HL-60/S4 treated with phorbol 12-myristate 13-acetate at 8.2 ng/mL for 4 days and 3 days (cell line): ENCODE results near the gene RASGEF1C.
"Not testable (repeated sequence)": the region's sequence is repeated elsewhere in the genome, so short reads cannot be mapped to it uniquely, and the experiment has no call there.

ENCODE experiments used
- in situ Hi-C: fragments of 300-500 bp; cut with MboI; formaldehyde crosslinking; loops from 2 replicates; pipeline ENCODE4 v1.15.0; 2022; ENCODE audit warnings: low sequenced_read_pairs

Gene RASGEF1C

DNA sequence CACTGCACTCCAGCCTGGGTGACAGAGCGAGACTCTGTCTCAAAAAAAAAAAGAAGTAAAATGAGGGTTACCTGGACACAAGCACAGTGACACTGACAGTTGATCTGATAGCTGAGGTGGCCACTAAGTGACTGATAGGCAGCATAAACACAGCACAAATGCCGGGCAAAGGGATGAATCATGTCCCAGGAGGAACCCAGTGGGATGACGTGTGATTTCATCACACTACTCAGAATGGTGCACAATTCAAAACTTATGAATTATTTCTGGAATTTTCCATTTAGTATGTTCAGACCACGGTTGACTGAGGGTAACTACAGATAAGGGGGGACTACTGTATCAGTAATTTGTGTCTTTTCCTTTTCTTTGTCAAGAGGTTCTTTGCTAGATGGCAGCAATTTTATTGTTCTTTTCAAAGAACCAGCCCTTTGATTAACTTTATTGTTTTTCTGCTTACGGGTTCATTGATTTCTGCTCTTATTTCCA, 103.1 kb downstream of the RASGEF1C start:
- in situ Hi-C loops: no loop called here

DNA sequence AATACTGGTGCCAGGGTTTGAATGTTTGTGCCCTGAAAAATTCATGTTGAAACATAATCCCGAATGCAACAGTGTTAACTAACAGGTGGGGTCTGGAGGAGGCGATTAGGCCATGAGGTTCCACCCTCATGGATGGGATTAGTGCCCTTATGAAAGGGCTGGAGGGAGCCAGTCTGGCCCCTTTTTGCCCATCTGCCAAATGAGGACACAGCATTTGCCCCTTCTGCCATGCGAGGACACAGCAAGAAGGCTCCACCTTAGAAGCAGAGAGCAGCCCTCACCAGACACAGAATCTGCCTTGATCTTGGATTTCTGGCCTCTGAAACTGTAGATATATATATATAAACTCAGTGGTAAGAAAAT, 104.9 kb downstream of the RASGEF1C start:
- in situ Hi-C loops: no loop called here

DNA sequence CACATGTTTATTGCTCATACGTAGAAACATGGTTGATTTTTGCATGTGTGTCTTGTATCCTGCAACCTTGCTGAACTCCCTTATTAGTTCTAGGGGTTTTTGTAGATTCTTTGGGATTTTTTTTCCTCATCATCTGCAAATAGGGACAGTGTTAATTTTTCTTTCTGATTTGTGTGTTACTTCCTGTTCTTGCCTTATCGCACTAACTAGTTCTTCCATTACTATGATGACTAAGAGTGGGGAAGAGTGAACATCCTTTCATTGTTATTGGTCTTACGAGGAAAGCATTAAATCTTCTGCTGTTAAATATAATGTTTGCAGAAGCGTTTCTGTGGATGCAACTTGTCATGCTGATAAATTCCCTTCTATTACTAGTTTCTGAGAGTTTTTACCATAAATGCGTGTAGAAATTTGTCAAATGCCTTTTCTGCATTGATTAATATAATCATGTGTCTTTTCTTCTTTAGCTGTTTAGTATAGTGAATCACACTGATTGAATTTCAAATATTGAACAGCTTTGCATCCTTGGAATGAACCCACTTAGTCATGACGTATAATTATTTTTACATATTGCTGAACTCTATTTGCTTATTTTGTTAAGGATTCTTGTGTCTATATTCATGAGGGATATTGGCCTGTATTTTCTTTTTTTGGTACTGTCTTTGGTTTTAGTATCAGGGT, 105.4 kb downstream of the RASGEF1C start:
- in situ Hi-C loops: no loop called here

DNA sequence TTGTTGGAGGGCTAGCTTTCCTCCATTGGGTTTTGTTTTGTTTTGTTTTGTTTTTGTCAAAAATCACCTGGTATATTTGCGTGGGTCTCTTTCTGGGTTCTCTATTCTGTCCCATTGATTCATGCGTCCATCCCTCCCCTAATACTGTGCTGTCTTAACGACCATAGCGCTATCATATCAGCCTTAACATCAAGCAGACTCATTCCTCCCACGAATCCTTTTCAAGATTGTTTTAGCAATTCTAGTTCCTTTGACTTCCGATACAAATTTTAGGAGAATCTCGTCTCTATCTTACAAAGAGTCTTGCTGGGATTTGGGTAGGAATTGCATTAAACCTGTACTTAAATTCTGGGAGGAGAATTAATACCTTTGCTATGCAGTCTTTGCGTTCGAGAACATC, 106.4 kb downstream of the RASGEF1C start:
- in situ Hi-C loops: no loop called here

DNA sequence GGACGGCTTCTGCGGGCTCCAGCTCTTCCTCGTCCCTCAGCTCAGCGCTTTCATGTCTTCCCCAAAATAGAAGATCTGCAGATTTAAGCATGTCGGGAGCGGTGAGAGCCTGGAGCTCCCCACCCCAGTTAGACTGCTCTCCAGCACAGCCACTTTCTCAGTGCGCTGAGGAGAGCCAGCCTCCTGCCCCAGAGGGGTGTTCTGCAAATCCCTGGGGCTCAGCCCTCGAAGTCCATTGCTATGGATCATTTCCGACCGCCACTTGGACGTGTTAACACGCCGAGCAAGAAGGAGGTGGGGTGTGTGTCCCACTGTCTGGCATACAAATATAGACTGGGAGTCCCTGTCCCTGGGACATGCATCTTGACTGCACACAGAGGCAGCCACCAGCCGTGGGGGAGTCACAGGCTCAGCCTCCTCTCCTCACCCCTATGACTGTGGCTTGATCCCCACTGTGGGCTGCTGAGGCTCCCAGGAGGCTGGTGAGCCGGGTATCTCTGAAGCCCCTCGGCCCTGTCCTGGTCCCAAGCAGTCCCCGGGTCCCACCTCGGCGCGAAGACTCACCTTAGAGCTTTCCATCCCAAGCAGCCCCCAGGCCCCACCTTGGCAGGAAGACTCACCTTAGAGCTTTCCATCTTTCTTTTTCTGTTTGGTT, 107.4 kb downstream of the RASGEF1C start:
- in situ Hi-C loops: no loop called here

DNA sequence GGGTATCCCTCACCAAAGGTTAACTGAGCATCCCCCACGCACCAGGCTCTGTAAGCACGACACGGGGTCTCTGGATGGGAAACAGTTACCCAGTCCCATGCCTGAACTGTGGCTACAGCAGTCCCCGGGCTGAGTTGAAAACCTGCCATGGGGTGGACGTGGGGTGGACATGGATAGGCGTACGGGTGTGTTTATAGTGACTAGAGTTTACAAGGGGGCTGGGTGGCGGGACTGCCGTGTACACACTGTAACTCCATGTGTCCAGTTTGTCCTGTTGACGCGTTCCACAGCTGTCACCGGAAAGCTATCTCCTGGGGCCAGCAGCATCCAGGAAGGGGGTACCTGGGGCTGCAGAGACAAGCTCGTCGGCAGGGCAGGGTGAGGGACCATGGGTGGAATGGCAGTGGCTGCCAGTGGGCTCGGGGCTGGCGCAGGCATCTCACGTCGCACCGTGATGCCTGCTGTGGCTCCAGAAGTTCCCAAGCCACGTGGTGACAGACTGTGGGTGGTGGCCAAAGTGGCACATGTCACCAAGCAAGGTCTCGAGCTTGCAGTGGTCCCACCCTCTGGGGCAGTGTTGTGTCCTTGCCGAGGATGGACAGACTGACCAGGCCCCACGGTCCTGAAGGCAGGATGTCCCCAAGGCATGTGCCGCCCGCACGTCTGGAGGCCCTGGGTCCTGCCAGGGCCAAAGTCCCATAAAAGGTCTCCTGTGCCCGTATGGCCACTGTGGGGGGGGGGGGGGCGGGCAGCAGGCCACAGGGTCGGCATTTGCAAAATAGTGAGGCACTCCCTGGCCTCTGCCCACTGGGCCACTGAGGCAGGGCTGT, 108.2 kb downstream of the RASGEF1C start:
- in situ Hi-C loops: no loop called here

DNA sequence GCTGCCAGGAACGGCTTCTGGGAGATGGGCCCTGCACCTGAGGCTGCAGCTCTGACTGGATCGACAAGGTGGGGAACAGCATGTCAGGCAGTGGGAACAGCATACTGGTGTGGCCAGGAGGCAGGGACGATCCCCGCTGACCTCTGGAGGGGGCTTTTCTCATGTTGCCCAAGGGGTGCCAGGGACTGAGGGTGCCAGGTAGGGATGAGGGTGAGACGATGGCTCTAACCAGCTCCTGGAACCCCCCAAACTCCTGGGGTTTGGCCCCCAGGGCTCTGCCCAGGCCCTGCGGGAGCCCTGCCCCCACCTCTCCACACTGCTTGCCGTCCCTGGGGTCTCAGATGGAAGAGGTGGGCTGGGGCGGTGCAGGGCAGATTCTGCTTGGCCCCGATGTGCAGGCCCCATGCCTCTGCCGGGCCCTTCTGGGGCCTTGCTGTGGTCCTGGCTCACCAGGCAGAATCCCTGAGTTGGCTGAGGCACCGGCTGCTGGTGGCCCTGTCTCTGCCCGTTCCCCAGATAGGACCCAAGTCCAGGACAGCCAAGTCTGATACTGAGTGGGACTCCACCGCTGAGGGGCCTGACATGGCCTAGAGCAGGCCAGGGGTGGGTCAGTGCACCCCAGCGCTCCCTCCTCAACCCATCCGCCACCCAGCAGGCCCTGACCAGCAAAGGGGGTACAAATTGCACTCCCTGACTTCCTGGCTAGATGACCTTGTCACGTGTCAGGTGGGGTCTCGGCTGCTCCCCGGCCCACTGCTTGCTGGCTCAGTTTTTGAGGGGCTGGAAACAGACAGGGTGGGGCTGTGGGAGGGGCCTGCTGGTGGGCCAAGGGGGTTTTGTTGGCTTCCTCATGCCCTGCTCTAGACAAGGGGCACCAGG, 109.0 kb downstream of the RASGEF1C start:
- in situ Hi-C loops: no loop called here

DNA sequence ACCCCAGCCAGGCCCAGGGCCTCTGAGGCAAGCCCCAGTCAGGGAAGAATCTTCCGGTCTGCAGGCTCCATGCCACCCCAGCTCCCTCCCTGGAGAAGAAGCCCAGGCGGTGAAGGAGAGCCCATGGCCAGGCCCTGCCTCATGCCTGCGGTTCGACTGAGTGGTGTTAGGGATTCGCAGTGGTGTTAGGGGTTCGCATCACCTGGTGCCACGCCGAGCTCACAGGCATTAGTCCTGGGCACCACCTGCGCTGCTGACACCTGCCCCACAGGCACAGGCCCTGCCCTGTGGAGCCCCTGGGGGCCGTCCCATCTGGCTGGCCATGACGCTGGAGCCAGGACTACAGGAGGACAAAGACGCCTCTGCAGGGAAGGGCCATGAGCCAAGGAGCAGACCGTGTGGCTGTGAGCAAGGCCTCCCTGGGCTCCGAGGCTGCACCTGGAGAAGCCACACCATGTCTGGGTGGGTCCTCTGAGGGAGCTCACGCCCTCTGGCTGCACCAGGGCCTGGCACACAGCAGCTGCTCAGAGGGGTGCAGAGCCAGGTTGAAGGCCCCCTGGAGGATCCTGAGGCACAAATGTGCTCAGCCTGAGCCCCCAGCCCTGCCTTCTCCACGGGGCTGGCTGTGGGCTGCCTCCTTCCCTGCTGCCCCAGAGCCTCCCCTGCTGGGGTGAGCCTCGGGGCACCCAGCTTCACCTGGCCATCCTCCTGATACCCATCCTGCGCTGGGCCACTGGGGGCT, 109.8 kb downstream of the RASGEF1C start:
- in situ Hi-C loops: no loop called here

DNA sequence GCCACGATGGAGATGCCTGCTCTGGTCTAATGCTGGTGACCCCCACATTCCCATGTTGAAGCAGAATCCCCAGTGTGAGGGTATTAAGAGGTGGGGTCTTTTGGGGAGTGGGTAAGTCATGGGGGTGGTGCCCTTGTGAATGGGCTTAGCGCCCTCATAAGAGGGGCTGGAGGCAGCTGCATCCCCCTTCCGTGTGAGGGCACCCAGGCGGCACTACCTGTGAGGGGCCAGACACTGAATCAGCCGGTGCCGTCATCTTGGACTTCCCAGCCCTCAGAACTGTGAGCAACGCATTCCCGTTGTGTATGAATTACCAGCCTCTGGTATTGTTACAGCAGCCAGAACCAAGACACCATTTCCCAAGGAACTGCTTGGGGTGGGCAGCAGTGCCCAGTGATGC, 110.5 kb downstream of the RASGEF1C start:
- in situ Hi-C loops: no loop called here

DNA sequence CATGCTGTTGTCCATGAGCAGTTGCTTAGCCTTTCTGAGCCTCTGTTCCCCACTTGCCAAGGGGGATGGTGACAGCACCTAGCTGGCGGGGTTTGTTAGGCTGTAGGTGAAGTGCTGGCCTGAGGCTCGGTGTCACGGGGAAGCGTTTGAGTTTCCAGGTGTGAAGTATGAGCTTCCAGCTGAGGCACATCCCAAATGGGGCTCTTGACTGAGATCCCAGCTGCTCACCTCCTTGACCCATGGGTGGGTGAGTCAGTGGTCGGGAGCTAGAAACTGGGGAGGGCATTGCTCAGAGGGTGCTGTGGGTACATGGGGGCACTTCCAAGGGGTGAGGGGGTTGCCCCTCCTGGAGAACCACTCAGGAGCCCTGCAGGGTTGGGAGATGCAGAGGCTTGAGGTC, 111.1 kb downstream of the RASGEF1C start:
- in situ Hi-C loops: no loop called here

DNA sequence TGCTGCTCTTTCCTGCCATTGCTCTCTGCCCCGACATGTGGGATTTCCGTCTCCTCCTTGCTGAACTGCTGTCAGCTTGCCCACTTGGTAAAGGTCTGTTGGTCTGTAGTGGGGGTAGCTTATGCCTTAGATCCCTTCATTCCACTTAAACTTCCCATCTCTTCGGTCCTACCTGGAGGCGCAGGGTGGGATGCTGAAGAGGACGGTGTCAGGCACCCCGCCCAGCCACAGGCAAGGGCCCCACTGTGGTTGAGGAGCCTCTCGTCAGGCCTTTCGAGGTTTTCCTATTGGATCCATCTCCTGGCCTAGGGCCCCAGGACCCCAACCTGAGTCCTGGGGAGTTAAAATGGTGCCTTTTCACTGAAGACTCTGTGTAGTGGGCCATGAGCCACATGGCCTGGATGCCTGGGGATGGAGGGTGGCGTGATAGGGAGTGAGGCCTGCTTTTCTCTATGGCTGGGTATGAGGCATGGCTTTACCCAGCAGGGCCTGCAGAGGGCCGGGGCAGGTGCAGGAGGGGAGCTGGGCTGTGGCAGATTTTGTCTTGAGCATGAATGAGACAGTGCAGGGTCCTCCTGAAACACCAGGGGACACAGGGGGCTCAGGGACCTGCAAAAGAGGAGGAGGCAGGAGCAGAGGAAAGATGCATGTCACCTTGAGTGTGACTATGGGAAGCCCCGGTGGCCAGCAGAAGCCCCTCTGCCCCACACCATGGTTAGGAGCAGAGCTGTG, 111.7 kb downstream of the RASGEF1C start:
- in situ Hi-C loops: no loop called here

DNA sequence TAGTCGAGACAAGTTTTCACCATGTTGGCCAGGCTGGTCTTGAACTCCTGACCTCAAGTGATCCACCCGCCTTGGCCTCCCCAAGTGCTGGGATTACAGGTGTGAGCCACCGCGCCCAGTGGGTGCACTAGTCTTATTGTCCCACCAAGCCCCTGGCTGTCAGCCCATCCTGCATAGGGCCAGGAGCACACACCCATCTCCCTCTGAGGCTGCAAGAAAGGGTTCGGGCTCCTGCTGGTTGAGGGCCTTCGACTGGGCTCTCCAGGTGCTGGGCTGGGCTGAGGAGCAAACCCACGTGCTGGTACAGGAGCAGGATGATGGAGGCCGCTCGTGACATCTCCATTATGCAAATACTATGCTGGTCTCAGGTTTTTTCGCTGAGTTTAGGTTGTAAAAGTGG, 112.4 kb downstream of the RASGEF1C start:
- in situ Hi-C loops: no loop called here

DNA sequence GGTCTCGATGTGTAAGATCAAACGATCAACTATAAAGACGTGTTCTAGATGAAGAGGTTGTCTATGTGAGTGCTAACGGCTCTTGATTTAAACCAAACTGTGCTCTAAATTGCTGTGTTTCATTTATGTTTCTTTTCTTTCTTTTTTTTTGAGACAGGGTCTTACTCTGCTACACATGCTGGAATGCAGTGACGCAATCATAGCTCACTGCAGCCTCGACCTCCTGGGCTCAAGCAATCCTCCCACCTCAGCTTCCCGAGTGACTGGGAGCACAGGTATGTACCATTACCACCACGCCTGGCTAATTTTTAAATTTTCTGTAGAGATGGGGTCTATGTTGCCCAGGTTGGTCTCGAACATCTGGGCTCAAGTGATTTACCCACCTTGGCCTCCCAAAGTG, 113.5 kb downstream of the RASGEF1C start:
- in situ Hi-C loops: no loop called here

DNA sequence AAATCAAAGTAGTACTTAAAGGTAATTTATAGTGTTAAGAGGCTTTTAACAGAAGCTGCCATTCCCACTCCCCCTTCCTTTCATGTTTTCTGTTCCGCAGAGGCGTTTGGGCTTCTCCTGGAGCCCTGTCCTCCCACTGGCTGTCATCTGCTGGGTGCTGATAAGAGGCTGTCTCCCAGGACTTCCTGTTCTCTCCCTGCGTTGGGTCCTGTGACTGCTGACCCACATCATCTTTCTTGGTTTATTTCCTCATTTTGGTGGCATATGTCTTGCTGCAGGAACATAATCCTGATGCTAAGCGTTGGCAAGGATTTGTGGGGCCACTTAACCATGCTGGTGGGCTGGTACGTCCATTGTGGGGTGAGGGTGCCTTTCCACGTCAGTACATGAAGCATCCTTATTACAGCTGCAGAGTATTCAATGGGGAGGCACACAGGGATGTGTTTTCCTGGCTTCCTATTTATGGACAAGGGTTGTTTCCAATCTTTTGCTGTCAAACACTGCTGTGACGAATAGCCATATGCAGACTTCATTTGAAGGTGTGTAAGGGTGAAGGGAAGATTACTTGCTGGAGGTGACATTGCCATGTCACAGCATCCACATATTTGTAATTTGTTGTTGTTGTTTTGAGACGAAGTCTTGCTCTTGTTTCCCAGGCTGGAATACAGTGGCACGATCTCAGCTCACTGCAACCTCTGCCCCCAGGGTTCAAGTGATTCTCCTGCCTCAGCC, 115.2 kb downstream of the RASGEF1C start:
- in situ Hi-C loops: no loop called here

DNA sequence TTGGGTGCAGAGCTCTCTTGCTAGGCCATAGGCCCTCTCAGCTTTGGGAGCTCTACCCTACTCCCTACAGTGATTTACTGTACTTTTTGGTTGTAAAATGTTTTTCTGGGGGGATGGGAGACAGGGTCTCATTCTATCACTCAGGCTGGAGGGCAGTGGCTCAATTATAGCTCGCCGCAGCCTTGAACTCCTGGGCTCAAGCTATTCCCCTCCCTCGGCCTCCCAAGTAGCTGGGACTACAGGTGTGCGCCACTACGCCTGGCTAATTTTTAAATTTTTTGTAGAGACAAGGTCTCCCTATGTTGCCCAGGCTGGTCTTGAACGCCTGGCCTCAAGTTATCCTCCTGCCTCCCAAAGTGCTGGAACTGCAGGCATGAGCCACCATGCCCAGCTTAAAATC, 115.8 kb downstream of the RASGEF1C start:
- in situ Hi-C loops: no loop called here

DNA sequence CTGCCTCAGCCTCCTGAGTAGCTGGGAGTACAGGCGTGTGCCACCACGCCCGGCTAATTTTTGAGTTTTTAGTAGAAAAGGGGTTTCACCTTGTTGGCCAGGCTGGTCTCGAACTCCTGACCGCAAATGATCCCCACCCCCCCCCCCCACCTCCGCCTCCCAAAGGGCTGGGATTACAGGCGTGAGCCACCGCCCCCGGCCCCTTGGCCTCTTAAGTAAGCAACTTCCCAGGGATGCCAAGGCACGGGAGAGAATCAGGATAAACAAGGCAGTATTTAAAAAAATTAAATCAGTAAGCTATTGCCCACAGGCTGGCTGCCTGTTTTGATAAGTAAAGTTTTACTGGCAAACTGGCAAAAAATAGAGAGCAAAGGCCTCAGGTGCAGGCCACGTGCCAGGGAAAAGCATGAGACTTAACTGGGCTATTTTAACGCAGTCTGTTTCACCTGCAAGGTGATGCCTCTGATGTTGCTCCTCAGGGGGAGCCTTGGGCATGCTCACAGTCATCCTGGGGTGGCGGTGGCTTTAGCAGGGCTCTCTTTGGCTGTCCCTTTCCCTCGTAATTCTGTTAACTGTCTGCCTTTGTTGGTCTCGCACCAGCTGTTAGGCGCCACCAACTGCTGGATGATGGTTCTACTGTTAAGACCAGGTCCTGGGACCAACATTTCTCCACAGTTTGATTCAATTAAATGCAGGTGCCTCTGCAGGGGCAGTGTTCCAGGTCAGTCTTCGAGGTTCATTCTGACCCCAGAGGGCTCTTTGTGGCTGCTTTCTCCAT, 118.1 kb downstream of the RASGEF1C start:
- in situ Hi-C loops: no loop called here

DNA sequence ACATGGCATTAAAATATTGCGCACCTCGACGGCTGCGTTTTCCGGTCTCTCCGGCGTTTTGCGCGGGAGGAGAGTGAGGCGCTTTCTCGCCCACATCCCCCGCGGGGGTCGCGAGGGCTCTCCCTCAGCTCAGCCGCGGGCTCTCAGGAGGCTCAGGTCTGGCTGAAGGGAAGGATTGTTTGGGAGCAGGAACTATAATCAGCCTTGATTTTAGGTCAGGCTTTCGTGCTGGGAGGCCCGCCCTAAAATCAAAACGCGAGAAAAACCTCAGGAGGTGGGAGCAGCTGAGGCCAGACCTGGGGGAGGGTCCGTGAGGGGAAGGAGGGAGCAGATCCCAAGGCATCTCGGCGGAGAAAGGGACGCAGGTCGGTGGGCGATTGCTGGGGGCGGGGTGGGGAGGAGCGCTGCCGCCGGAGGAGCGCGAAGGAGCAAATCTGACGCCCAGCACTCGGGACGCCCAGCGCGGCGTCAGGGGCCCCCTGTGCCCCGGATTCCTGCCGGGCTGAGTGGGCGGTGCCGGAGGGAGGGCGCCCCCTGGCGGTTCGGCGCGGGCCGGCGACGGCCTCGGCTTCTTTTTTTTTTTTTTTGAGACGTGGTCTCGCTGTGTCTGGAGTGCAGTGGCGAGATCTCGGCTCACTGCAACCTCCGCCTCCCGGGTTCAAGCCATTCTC, 118.8 kb downstream of the RASGEF1C start:
- in situ Hi-C loops: no loop called here

DNA sequence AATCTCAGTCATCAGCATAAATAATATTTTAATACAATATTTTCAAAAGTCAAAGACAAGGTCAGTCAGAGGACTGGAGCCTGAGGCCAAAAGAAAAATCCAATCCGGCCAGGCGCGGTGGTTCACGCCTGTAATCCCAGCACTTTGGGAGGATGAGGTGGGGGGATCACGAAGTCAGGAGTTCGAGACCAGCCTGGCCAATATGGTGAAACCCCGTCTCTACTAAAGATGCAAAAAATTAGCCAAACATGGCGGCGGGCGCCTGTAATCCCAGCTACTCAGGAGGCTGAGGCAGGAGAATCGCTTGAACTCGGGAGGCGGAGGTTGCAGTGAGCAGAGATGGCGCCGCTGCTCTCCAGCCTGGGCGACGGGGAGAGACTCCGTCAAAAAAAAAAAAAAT, 119.4 kb downstream of the RASGEF1C start:
- in situ Hi-C loops: not testable (repeated sequence)
